Suppressor macrophage (primary cell): ENCODE results near the gene WWTR1.

Experiments used
- DNase-seq, 4 experiments: peaks; one replicate each; pipeline ENCODE4 v3.0.0-alpha.2; 2020 to 2022

WWTR1 gene

GRCh38 chr3:149654188-149654601 is 3.6 kb downstream of the WWTR1 start:
- DNase-seq, result no peak

GRCh38 chr3:149653564-149653963 is 4.3 kb downstream of the WWTR1 start:
- DNase-seq, result no peak

- DNase-seq, result no peak
Observed at GRCh38 chr3:149653136-149653535, 4.7 kb downstream of the WWTR1 start.

- DNase-seq, result no peak
Observed at GRCh38 chr3:149650828-149651227, 7.0 kb downstream of the WWTR1 start.

GRCh38 chr3:149648525-149648924 is 9.3 kb downstream of the WWTR1 start:
- no peak for DNase-seq

- DNase-seq, result no peak
Observed at GRCh38 chr3:149647812-149648211, 10.0 kb downstream of the WWTR1 start.

- DNase-seq, result no peak
Observed at GRCh38 chr3:149647285-149647684, 10.5 kb downstream of the WWTR1 start.

GRCh38 chr3:149646181-149646766 is 11.6 kb downstream of the WWTR1 start:
- peak in 1 of 4 experiments; percentile 24 for DNase-seq

- no peak for DNase-seq
Observed at GRCh38 chr3:149643963-149644362, 13.9 kb downstream of the WWTR1 start.

- no peak for DNase-seq
Observed at GRCh38 chr3:149643482-149643798, 14.4 kb downstream of the WWTR1 start.

GRCh38 chr3:149640976-149641728 is 16.7 kb downstream of the WWTR1 start:
- no peak for DNase-seq

GRCh38 chr3:149639093-149639486 is 18.7 kb downstream of the WWTR1 start:
- DNase-seq, result no peak

- DNase-seq, result no peak
Observed at GRCh38 chr3:149638228-149639092, 19.4 kb downstream of the WWTR1 start.

GRCh38 chr3:149635396-149635795 is 22.4 kb downstream of the WWTR1 start:
- DNase-seq, result no peak

GRCh38 chr3:149634573-149634972 is 23.3 kb downstream of the WWTR1 start:
- DNase-seq, result no peak

GRCh38 chr3:149634072-149634471 is 23.8 kb downstream of the WWTR1 start:
- DNase-seq, result no peak

- no peak for DNase-seq
Observed at GRCh38 chr3:149632225-149632624, 25.6 kb downstream of the WWTR1 start.

GRCh38 chr3:149630806-149631205 is 27.0 kb downstream of the WWTR1 start:
- no peak for DNase-seq

GRCh38 chr3:149628957-149629670 is 28.7 kb downstream of the WWTR1 start:
- no peak for DNase-seq

GRCh38 chr3:149626671-149627070 is 31.2 kb downstream of the WWTR1 start:
- no peak for DNase-seq

- no peak for DNase-seq
Observed at GRCh38 chr3:149625795-149626194, 32.0 kb downstream of the WWTR1 start.

GRCh38 chr3:149623824-149624223 is 34.0 kb downstream of the WWTR1 start:
- peak; percentile 42 to 76 (median 67) for DNase-seq
